ENCODE measurements around the gene CACNA2D3.

GRCh38 chr3:54259636-54260035, 137.3 kb downstream of the CACNA2D3 start:
- TF ChIP-seq CTCF (IDR thresholded peaks at IDR 0.05; ENCODE audit: low read depth, low read length, missing input control) (no peak), SP1 (IDR thresholded peaks at IDR 0.05) (no peak), MAX (IDR thresholded peaks at IDR 0.05) (no peak), REST (IDR thresholded peaks at IDR 0.05) (no peak), RAD21 (IDR thresholded peaks at IDR 0.05) (no peak), JUND (IDR thresholded peaks at IDR 0.05) (no peak), TAF1 (conservative IDR thresholded peaks at IDR 0.05) (no peak), EGR1 (IDR thresholded peaks at IDR 0.05; ENCODE audit: low read depth in 2 of 2) (no peak), GABPA (IDR thresholded peaks at IDR 0.05 in 1 of 2, conservative IDR thresholded peaks at IDR 0.05 in 1 of 2) (no peak), YY1 (IDR thresholded peaks at IDR 0.05) (no peak), RXRA (IDR thresholded peaks at IDR 0.05) (no peak), FOXA1 (IDR thresholded peaks at IDR 0.05) (no peak)
- TF ChIP-seq, protein P1, sequence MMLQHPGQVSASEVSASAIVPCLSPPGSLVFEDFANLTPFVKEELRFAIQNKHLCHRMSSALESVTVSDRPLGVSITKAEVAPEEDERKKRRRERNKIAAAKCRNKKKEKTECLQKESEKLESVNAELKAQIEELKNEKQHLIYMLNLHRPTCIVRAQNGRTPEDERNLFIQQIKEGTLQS (IDR thresholded peaks at IDR 0.05) = no peak
